ENCODE measurements around the gene OBP2B. TPM values are rescaled to one million over a fixed set of nuclear protein-coding genes. Genes with fewer than 3 reads are reported as not detected.

Gene OBP2B
- total RNA-seq, 2 donors from 2014 or later = not detected

- Histone ChIP-seq H3K4me3 (no peak overlapping the region), H3K36me3 (no peaks in the 10 kb centered on the region), H3K4me1 (no peaks in the 10 kb centered on the region), H3K27ac (no peak overlapping the region), H3K27me3 (no peaks in the 10 kb centered on the region), H3K9me3 (no peaks in the 10 kb centered on the region)
- TF ChIP-seq, protein P1, sequence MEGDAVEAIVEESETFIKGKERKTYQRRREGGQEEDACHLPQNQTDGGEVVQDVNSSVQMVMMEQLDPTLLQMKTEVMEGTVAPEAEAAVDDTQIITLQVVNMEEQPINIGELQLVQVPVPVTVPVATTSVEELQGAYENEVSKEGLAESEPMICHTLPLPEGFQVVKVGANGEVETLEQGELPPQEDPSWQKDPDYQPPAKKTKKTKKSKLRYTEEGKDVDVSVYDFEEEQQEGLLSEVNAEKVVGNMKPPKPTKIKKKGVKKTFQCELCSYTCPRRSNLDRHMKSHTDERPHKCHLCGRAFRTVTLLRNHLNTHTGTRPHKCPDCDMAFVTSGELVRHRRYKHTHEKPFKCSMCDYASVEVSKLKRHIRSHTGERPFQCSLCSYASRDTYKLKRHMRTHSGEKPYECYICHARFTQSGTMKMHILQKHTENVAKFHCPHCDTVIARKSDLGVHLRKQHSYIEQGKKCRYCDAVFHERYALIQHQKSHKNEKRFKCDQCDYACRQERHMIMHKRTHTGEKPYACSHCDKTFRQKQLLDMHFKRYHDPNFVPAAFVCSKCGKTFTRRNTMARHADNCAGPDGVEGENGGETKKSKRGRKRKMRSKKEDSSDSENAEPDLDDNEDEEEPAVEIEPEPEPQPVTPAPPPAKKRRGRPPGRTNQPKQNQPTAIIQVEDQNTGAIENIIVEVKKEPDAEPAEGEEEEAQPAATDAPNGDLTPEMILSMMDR (IDR thresholded peaks at IDR 0.05) = no peak
- DNase-seq (ENCODE audit: low spot score) = no peak
Measured at GRCh38 chr9:133204993-133205336, 4.1 kb downstream of the OBP2B start.

- TF ChIP-seq, protein P1 (IDR thresholded peaks at IDR 0.05) = no peak
- Histone ChIP-seq H3K9me3 (no peaks in the 10 kb centered on the region), H3K27me3 (no peaks in the 10 kb centered on the region), H3K4me1 (no peaks in the 10 kb centered on the region), H3K36me3 (no peaks in the 10 kb centered on the region), H3K4me3 (no peak overlapping the region), H3K27ac (no peak overlapping the region)
- DNase-seq (ENCODE audit: low spot score) = no peak
Measured at GRCh38 chr9:133204335-133204992, 4.6 kb downstream of the OBP2B start.

DNA sequence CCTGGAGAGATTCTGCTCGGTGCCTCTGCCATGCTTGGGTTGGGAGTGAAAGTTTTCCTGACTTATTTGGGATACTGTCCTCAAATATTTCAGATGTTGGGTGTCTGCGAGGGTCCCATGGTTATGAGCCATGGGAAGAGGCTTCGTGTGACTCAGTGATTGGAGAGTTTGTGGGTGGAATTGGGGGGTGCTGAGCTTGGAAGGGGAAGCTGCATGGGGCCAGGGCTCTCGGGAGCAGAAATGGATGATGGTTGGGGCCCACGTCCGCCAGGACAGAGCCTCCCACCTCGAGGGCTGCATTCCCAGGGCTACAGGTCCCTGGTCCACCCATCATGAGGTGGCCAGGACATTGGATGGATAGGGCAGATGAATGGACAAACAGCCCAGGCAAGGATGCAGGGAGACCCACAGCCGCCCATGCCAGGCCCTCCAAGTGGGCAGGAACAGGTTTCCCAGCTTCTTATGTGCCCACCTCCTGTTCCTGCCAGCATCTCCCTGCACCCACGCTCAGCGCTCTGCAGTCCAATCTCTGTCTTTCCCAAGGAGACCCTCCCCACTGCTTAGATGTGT is 5.5 kb downstream of the OBP2B start:
- Histone ChIP-seq H3K27ac (no peak overlapping the region), H3K9me3 (no peaks in the 10 kb centered on the region), H3K4me3 (no peak overlapping the region), H3K4me1 (no peaks in the 10 kb centered on the region), H3K27me3 (no peaks in the 10 kb centered on the region), H3K36me3 (no peaks in the 10 kb centered on the region)
- no peak for DNase-seq (ENCODE audit: low spot score)
- TF ChIP-seq, protein P1 (IDR thresholded peaks at IDR 0.05) = no peak

- no peaks in the 10 kb centered on the region for H3K27me3 ChIP-seq
Measured at GRCh38 chr9:133202688-133203453, 6.2 kb downstream of the OBP2B start.

DNA sequence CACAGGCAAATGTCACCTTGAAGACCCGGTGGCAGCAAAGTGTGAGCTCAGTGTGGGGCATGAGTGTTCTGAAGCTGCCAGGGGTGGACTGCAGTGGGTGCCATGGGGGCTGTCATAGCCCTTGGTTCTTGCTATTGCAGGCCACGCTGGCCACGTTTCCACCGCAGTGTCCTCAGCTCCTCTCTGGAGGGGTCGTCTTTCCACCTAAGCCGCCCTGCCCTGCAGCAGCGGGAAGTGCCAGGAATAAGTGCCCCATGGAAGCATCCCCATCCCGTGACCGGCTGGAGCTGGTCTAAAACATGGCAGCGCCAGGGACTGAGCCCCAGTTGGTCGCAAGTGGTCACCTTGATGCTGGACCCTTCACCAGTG is 6.9 kb downstream of the OBP2B start:
- no peak for DNase-seq (ENCODE audit: low spot score)
- Histone ChIP-seq H3K4me1 (no peaks in the 10 kb centered on the region), H3K27ac (no peak overlapping the region), H3K4me3 (no peak overlapping the region), H3K36me3 (no peaks in the 10 kb centered on the region), H3K9me3 (no peaks in the 10 kb centered on the region), H3K27me3 (no peaks in the 10 kb centered on the region)
- TF ChIP-seq, protein P1 (IDR thresholded peaks at IDR 0.05) = no peak

More at GRCh38 chr9:133202688-133203453, 6.2 kb downstream of the OBP2B start:
- DNase-seq (ENCODE audit: low spot score) = peak; percentile 11
- no peaks in the 10 kb centered on the region for H3K9me3 ChIP-seq
- TF ChIP-seq, protein P1 (IDR thresholded peaks at IDR 0.05) = no peak
- no peak overlapping the region for H3K27ac ChIP-seq
- H3K4me1 ChIP-seq = no peaks in the 10 kb centered on the region
- H3K4me3 ChIP-seq = no peak overlapping the region
- H3K36me3 ChIP-seq = no peaks in the 10 kb centered on the region
